ENCODE data around the gene VAV3.

DNA sequence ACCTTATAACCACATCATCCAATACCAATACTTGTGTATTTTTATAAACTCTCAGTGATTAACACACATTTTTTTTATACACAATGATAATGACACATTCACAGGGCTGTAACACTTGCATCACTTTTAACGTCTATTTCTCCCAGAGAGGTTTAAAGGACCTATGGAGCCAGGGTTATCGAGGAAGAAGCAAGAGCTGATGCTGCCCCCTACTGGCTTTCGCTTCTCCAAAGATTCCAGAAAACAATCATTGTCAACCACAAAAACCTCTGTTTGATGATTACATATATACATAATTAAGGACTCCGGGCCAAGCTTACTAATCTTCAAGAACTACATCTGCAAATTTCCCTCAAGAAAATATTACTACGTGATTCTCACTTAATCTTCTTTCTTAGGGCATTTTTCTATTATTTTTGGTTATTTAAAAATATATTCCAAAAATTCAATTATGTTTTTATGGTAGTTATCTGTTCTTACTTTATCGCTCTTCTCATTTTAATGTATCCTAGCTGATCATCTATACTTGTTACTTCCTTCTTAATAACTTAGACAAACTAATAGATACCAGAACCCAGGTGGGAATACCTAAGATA, 214.5 kb downstream of the VAV3 start:
- TF ChIP-seq, protein P1, sequence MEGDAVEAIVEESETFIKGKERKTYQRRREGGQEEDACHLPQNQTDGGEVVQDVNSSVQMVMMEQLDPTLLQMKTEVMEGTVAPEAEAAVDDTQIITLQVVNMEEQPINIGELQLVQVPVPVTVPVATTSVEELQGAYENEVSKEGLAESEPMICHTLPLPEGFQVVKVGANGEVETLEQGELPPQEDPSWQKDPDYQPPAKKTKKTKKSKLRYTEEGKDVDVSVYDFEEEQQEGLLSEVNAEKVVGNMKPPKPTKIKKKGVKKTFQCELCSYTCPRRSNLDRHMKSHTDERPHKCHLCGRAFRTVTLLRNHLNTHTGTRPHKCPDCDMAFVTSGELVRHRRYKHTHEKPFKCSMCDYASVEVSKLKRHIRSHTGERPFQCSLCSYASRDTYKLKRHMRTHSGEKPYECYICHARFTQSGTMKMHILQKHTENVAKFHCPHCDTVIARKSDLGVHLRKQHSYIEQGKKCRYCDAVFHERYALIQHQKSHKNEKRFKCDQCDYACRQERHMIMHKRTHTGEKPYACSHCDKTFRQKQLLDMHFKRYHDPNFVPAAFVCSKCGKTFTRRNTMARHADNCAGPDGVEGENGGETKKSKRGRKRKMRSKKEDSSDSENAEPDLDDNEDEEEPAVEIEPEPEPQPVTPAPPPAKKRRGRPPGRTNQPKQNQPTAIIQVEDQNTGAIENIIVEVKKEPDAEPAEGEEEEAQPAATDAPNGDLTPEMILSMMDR (IDR thresholded peaks at IDR 0.05) = peak; percentile 29 to 57
- TF ChIP-seq POLR2A (IDR thresholded peaks at IDR 0.05) = no peak
